H1 (cell line): ENCODE data around the gene TM4SF1. TPM values are rescaled to one million over a fixed set of nuclear protein-coding genes. Genes with fewer than 3 reads are reported as not detected.

ENCODE experiments used
- RFX5 ChIP-seq: IDR thresholded peaks from 2 replicates; pipeline ENCODE4 v1.6.1; 2011; ENCODE audit warnings: low read depth, low read length, improper control_type of control experiment, borderline replicate concordance
- TBP ChIP-seq: IDR thresholded peaks from 2 replicates; pipeline ENCODE4 v1.6.1; 2011; ENCODE audit warnings: low read depth, low read length, improper control_type of control experiment
- polyA plus RNA-seq, 7 experiments: library from polyadenylated mRNA; depleted of rRNA in 3 of 7; stranded (reverse) in 5 of 7; unstranded in 2 of 7; fragments of >200 nt in 5 of 7; fragments of 200-250 nt in 2 of 7; gene quantifications; 1 replicate in 5 of 7; 2 replicates in 1 of 7; 4 replicates in 1 of 7; pipeline versions ENCODE4 v1.2.1 to v1.2.3, GENCODE V29; 2011 to 2013; ENCODE audit warnings: missing spikeins in 2 of 7, mixed read lengths in 2 of 7
- total RNA-seq: library from RNA; stranded (reverse); fragmentation: NEBNext Ultra II Directional; extraction: Animal tissue kit (Norgen Biotek cat#: 25700); gene quantifications from 2 replicates; pipeline ENCODE4 v1.2.1, GENCODE V29; 2021

Gene TM4SF1
- total and polyA plus RNA-seq, 2 of the 8 experiments (the other 6 are each of a cell fraction or from before 2014, with no cell fraction given) = 0.26 to 1.3 TPM

- TF ChIP-seq TBP = no peak
- no peak for TF ChIP-seq RFX5
Measured at GRCh38 chr3:149382101-149382467, 4.6 kb upstream of the TM4SF1 start (continued).
